Measurements from ENCODE around the gene OSBPL8.

Gene OSBPL8

GRCh38 chr12:76559400-76560085, at the start of gene OSBPL8:
OSBPL8 (minus strand) TSS chr12:76559771; CDS start chr12:76487551, 72,220 bp downstream.
- peak; percentile 96 to 98 for DNase-seq
- peak; percentile 96 for TF ChIP-seq POLR2A (IDR thresholded peaks at IDR 0.05; ENCODE audit: low read length)
- no peak for TF ChIP-seq GATA1 (IDR thresholded peaks at IDR 0.05; ENCODE audit: low read depth, low read length)

- peak in 1 of 2 experiments; percentile 2 for DNase-seq
- TF ChIP-seq POLR2A (IDR thresholded peaks at IDR 0.05; ENCODE audit: low read length) (no peak), GATA1 (IDR thresholded peaks at IDR 0.05; ENCODE audit: low read depth, low read length) (no peak)
These were observed 48.5 kb upstream of the OSBPL8 start for GRCh38 chr12:76608070-76608469.

DNA sequence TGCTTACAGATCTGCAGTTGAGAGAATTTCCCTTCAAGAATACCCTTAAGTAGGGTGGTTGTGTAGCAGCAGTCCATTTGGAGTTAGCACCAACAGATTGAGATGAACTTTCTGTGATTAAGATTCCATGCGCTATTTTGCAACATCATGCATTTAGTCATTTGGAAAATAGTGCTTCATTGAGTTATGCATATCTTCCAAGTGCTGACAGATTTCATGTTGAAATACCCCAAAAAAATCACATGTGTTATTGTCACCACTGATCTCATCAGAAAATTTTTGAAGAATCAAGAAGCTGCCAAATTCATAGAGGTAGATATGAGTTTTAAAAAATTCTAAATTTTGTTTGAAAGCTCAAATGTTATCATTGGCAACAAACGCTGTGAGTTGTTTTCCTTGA, 35.5 kb upstream of the OSBPL8 start:
- DNase-seq = no peak
- TF ChIP-seq POLR2A (IDR thresholded peaks at IDR 0.05; ENCODE audit: low read length) (no peak), GATA1 (IDR thresholded peaks at IDR 0.05; ENCODE audit: low read depth, low read length) (no peak)

GRCh38 chr12:76591476-76591875, 31.9 kb upstream of the OSBPL8 start:
- no peak for DNase-seq
- no peak for TF ChIP-seq GATA1 (IDR thresholded peaks at IDR 0.05; ENCODE audit: low read depth, low read length)
- TF ChIP-seq POLR2A (IDR thresholded peaks at IDR 0.05; ENCODE audit: low read length) = no peak

DNA sequence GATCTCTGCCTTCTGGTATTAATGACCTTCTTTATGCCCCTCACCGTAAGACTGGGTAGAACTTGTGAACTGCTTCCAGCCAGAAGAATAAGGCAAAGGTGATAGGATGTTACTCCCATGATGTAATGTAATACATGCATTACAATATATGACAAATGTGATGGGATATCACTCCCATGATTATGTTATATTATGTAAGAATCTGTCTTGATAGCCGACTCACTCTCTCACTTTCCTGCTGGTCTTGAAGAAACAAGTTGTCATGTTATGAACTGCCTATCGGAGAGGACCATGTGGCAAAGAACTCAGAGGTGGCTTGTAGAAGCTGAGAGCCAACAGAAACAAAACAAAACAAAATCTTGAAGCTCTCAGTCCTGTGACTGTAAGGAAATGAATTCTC, 30.6 kb upstream of the OSBPL8 start:
- DNase-seq = no peak
- TF ChIP-seq POLR2A (IDR thresholded peaks at IDR 0.05; ENCODE audit: low read length) (no peak), GATA1 (IDR thresholded peaks at IDR 0.05; ENCODE audit: low read depth, low read length) (no peak)

- DNase-seq = no peak
- TF ChIP-seq POLR2A (IDR thresholded peaks at IDR 0.05; ENCODE audit: low read length) = no peak
- TF ChIP-seq GATA1 (IDR thresholded peaks at IDR 0.05; ENCODE audit: low read depth, low read length) = no peak
These were observed 29.5 kb upstream of the OSBPL8 start for GRCh38 chr12:76588881-76589565.

- TF ChIP-seq GATA1 (IDR thresholded peaks at IDR 0.05; ENCODE audit: low read depth, low read length) (no peak), POLR2A (IDR thresholded peaks at IDR 0.05; ENCODE audit: low read length) (no peak)
These were observed 28.0 kb upstream of the OSBPL8 start for GRCh38 chr12:76587428-76588178.

GRCh38 chr12:76586764-76587395, 27.3 kb upstream of the OSBPL8 start:
- TF ChIP-seq POLR2A (IDR thresholded peaks at IDR 0.05; ENCODE audit: low read length) = no peak
- no peak for TF ChIP-seq GATA1 (IDR thresholded peaks at IDR 0.05; ENCODE audit: low read depth, low read length)
- DNase-seq = peak; percentile 63 to 74

More at GRCh38 chr12:76587428-76588178, 28.0 kb upstream of the OSBPL8 start:
- no peak for DNase-seq

GRCh38 chr12:76583301-76583700, 23.7 kb upstream of the OSBPL8 start:
- TF ChIP-seq POLR2A (IDR thresholded peaks at IDR 0.05; ENCODE audit: low read length) (no peak), GATA1 (IDR thresholded peaks at IDR 0.05; ENCODE audit: low read depth, low read length) (no peak)
- DNase-seq = no peak

DNA sequence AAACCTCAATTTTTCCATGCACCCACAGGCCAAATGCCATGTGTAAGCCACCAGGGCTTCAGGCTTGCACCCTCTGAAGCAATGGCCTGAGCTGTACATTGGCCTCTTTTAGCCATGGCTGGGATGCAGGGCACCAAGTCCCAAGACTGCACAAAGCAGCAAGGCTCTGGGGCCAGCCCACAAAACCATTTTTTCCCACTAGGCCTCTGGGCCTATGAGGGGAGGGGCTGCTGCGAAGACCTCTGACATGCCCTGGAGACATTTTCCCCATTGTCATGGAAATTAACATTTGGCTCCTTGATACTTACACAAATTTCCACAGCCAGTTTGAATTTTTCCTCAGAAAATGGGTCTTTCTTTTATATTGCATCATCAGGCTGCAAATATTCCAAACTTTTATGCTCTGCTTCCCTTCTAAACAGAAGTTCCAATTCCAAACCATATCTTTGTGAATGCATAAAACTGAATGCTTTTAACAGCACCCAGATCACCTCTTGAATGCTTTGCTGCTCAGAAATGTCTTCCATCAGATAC, 14.3 kb upstream of the OSBPL8 start:
- DNase-seq = no peak
- TF ChIP-seq POLR2A (IDR thresholded peaks at IDR 0.05; ENCODE audit: low read length) (no peak), GATA1 (IDR thresholded peaks at IDR 0.05; ENCODE audit: low read depth, low read length) (no peak)

DNA sequence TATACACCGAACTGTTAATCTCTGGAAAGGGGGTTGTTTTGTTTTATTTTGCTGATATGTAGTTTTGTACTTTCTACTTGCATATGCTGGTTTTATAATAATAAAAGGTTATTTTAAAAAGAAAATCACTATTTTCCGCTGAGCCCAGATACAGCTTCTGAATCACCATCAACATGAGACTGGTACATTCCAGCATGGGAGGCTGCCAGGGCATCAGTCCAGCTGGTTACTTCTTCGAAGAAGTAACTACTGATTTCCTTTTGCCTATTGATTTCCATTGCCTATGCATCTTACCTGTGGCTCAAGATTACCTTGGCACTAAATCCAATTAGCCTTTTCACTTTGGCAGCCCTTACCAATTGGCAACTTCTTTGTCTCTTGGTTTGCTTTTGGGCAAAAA, 11.7 kb upstream of the OSBPL8 start:
- no peak for DNase-seq
- no peak for TF ChIP-seq GATA1 (IDR thresholded peaks at IDR 0.05; ENCODE audit: low read depth, low read length)
- no peak for TF ChIP-seq POLR2A (IDR thresholded peaks at IDR 0.05; ENCODE audit: low read length)

GRCh38 chr12:76569685-76570604, 10.4 kb upstream of the OSBPL8 start:
- TF ChIP-seq GATA1 (IDR thresholded peaks at IDR 0.05; ENCODE audit: low read depth, low read length) (no peak), POLR2A (IDR thresholded peaks at IDR 0.05; ENCODE audit: low read length) (no peak)
- DNase-seq = no peak
